Lower leg skin (tissue), 4 donors: ENCODE data around the gene PPM1L. TPM values are rescaled to one million over a fixed set of nuclear protein-coding genes. Genes with fewer than 3 reads are reported as not detected.
A peak's percentile ranks its signal among the peaks of the same experiment; 100 is the strongest.

Source experiments
- DNase-seq, 2 donors: peaks; one replicate each; pipeline ENCODE4 v3.0.0-alpha.2; 2019; ENCODE audit warnings: low spot score in 2 of 2
- H3K4me3 ChIP-seq: fragments of 200-600 bp; sonication (generic); 2 replicates; pipeline ENCODE4 v1.5.1; 2017; ENCODE audit warnings: mild to moderate bottlenecking, low read depth; ENCODE audit not compliant: poor library complexity, severe bottlenecking
- POLR2A ChIP-seq, 2 donors: fragments of 450-650 bp; IDR thresholded peaks; one replicate each; pipeline ENCODE4 v1.6.1; 2016 to 2017; ENCODE audit warnings: antibody characterized with exemption in 2 of 2, mild to moderate bottlenecking in 1 of 2, moderate library complexity in 1 of 2
- WGBS, 2 donors: methylation state at CpG; one replicate each; pipeline ENCODE4 v1.1.5; 2018; 5-methylcytosine and 5-hydroxymethylcytosine counted together
- intact Hi-C: fragments of 100-400 bp; cut with DNase I; formaldehyde crosslinking; loops from one replicate; pipeline ENCODE4 v1.15.0; 2023; ENCODE audit warnings: low total_unique reads
- total RNA-seq, 4 donors: library from RNA; depleted of rRNA; stranded (reverse); fragments of >200 nt; gene quantifications; one replicate each; pipeline ENCODE4 v1.1.0, GENCODE V29; 2016
- TF ChIP-seq, protein P1 (sequence below), 3 donors: fragments of 450-650 bp; IDR thresholded peaks; one replicate each; pipeline ENCODE4 v1.5.1; 2016; ENCODE audit warnings: antibody characterized with exemption in 3 of 3, mild to moderate bottlenecking in 3 of 3, moderate library complexity in 2 of 3

PPM1L gene
- total RNA-seq, 4 donors from 2014 or later: 34.9 to 46.5 (median 40.7) TPM

GRCh38 chr3:160754855-160755747, 930 bp upstream of the PPM1L start:
- TF ChIP-seq, protein P1, sequence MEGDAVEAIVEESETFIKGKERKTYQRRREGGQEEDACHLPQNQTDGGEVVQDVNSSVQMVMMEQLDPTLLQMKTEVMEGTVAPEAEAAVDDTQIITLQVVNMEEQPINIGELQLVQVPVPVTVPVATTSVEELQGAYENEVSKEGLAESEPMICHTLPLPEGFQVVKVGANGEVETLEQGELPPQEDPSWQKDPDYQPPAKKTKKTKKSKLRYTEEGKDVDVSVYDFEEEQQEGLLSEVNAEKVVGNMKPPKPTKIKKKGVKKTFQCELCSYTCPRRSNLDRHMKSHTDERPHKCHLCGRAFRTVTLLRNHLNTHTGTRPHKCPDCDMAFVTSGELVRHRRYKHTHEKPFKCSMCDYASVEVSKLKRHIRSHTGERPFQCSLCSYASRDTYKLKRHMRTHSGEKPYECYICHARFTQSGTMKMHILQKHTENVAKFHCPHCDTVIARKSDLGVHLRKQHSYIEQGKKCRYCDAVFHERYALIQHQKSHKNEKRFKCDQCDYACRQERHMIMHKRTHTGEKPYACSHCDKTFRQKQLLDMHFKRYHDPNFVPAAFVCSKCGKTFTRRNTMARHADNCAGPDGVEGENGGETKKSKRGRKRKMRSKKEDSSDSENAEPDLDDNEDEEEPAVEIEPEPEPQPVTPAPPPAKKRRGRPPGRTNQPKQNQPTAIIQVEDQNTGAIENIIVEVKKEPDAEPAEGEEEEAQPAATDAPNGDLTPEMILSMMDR (IDR thresholded peaks at IDR 0.05): no peak
- TF ChIP-seq POLR2A (IDR thresholded peaks at IDR 0.05): no peak
- peak; percentile 92 to 98 for DNase-seq
- peak overlapping the region; percentile 63 for H3K4me3 ChIP-seq
- intact Hi-C loops: no loop called here
- 0 to 1% methylated on average over 11 to 66 of the region's 85 CpGs for WGBS, 2 donors

DNA sequence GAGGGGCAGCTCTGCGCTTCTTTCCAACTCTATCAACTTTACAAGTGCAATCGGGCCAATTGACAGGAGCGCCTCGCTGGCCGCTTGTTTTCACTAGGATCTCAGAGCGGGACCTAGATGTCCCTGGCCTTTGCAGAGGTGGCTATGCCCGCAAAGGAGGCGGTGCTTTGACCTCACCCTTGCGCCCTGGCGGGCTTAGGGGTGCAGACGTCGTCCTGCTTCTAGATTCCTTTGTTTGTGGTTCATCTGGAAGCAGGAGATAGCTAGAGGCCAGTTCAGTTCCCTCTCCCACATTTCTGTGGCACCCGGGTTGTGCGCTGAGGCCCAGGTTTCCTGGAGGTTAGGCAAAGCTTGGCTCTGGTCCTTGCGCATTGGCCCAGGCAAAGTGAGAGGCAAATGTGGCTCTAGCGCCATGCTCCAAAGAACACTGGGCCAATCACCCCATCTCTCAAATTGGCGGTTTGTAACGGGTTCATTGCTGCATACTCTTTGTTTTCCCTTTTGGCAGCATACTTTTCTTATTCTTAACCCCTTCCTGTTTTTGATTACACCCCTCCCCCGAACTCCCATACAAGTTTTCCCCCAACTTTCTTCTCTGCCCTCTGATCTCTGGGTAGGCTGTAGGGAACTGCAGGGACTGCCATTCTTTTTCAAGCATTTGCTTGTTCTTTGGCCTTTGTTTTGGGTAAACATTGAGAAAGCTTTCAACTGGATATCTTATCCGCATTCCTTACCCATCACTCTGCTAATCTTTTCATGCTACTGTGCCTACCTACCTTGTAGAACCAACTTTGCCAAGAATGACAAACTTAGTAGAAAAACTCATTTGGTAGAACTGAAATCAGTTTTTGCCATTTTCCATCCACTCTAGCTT, 1.4 kb downstream of the PPM1L start:
- TF ChIP-seq, protein P1 (IDR thresholded peaks at IDR 0.05): no peak
- no peak for TF ChIP-seq POLR2A (IDR thresholded peaks at IDR 0.05)
- WGBS, 2 donors: 34 to 36% methylated on average over 20 of the region's 20 CpGs
- H3K4me3 ChIP-seq: peak overlapping the region; percentile 63
- intact Hi-C loops: no loop called here
- peak; percentile 19 to 86 for DNase-seq

- no peak for DNase-seq
- TF ChIP-seq, protein P1 (IDR thresholded peaks at IDR 0.05): no peak
- no peak for TF ChIP-seq POLR2A (IDR thresholded peaks at IDR 0.05)
- H3K4me3 ChIP-seq: no peak overlapping the region
- 76 to 77% methylated on average over 3 of the region's 3 CpGs for WGBS, 2 donors
- intact Hi-C loops: no loop called here
Measured at GRCh38 chr3:160758929-160759577, 3.0 kb downstream of the PPM1L start.

DNA sequence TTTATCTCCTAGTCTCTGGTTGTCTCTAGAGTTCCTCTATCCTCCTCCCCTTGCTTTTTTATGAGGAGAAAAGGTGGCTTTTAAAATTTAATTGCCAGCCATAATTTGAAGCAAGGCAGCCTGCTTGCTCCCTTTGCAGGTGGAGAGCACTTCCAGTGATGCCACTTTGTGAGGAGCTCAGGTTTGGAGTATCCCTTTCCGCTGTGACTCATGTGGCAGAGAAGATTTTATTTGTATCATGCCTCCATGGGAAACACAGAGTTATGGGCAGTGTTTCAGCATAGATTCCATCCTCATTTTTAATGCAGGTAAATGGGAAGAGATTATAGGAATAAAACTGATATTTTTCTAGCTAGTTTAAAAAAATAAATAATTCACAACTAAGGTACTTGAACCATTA, 7.0 kb downstream of the PPM1L start:
- no peak overlapping the region for H3K4me3 ChIP-seq
- 94 to 97% methylated on average over 1 of the region's 1 CpG for WGBS, 2 donors
- intact Hi-C loops: no loop called here
- TF ChIP-seq, protein P1 (IDR thresholded peaks at IDR 0.05): no peak
- no peak for TF ChIP-seq POLR2A (IDR thresholded peaks at IDR 0.05)
- no peak for DNase-seq

DNA sequence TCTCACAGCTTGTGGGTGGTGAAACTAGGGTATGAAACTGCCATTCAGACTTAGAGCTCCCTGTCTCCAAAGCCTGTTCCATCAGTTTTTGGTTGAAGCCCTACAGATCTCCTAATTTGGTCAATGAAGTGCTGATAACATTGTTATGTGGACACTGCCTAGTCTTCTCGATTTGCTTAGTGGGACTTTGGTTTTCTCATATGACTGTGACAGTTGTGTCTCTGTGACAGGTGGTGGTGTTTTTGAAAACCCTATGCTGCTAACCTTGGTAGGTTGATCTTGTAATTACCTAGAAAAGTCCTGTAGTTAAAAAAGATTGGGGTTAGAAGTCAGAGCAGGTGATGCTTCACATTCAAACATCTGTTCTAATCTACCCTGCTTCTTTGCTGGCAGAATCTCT, 9.2 kb downstream of the PPM1L start:
- 76 to 90% methylated on average over 1 of the region's 1 CpG for WGBS, 2 donors

More for the DNA sequence above, 9.2 kb downstream of the PPM1L start:
- no peak for DNase-seq
- TF ChIP-seq POLR2A (IDR thresholded peaks at IDR 0.05): no peak
- TF ChIP-seq, protein P1 (IDR thresholded peaks at IDR 0.05): no peak
- intact Hi-C loops: no loop called here
- no peak overlapping the region for H3K4me3 ChIP-seq
